Measurements from ENCODE around the gene DNAH7.
A peak's percentile ranks its signal among the peaks of the same experiment; 100 is the strongest.

DNAH7 gene

DNA sequence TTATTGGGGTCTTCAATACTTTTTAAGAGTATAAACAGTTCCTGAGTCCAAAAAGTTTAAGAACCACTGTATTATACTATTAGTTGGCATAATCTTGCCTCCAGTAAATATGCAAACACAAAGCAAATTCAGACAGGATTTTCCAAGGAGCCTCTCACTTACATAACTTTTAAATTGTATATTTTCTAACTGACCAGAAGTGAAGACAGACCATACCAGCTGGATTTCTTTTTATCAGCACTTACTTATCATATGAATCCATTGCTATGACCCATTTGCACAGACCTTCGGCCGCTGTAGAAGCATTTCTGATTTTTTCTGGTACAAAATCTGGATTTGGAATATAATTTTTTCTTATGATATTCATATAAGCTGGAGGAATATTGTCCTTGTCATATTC is 211.5 kb downstream of the DNAH7 start:
- no peak for DNase-seq

DNA sequence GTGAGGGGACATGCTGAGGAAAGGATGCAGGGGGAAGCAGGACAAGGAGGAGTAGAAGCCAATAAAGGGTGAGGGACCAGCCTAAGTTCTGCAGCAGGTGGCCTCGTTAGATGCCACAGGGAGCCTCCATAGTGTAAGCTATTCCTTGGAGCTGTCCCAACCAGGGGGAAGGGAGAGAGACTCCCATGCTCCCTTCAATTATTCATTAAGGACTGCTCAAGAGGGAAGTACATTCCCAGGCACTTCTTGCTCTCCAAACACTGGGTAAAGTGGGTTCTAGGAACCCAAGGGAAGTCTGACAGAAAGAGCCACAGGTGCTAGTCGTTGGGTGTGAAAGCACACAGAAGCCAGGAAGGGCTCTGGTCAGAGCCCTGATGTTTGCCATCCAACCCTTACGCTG is 217.9 kb downstream of the DNAH7 start:
- DNase-seq = no peak

DNA sequence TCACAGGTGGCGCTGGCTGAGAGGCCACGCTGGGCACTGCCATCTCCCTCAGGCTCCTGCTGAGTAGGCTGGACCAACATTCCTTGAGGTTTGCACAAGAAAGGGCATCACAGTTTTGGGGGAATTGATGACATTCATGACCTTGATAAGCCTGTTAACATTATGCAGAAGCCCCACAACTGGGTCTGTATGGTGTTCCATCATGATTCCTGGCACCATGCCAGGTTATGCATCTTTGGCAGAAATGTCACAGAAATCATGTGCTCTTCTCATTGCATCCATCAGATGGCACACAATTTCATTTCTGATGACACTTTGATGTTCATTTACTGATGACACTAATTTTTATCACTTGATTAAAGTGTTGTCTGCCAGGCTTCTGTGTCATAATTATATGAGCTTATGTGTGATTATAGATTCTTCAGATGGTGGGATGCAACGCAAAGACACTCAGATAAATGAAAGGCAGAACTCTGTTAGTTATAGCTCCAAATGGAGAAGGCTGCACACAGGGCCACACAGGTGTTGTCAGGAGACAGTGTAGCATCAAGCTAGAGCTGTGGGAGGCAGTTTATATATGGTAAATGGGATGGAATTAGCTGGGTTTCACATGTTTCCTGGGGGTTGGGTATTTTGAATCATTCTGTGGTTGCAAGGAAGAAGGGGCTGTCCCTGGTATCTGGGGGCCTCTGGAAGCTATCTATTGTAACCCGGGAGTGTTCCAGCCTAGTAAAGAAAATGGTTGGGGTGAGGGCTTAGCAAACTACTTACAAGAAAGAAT is 220.3 kb downstream of the DNAH7 start:
- peak; percentile 81 for DNase-seq

DNA sequence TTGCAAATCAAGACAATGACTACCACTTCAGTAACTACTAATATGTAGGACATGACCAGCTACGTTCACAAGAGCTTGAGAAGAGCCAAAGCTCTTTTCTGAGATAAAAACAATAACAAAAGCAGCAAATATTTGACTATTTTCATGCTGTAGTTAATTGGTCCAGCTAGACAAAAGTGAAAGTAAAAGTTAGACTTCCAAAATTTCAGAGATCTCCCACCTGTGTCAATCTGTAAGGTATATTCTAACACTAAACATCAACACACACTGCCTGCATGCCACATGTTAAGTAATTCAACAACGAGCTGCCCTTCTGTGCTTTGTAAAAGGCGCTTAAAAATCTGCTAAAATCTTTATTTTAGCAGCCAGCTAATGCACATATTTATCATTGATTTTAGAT is 225.7 kb downstream of the DNAH7 start:
- DNase-seq = no peak

DNA sequence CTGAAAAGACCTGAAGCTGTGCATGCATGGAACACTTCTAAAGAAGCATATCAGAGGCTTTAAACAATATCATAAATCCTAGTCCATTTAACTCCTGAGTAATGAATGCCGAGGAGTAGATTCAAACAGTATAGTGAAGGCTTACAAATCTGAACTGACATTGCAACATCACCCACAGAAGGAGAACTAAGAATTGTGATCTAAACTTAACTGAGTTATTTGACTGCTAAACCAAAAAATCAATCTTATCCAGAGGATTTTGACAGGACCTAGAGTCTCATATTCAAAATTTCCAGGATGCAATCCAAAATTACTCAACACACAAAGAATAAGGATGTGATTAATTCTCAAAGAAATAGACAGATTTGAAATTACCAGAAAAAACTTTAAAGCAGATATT is 230.6 kb downstream of the DNAH7 start:
- no peak for DNase-seq

DNA sequence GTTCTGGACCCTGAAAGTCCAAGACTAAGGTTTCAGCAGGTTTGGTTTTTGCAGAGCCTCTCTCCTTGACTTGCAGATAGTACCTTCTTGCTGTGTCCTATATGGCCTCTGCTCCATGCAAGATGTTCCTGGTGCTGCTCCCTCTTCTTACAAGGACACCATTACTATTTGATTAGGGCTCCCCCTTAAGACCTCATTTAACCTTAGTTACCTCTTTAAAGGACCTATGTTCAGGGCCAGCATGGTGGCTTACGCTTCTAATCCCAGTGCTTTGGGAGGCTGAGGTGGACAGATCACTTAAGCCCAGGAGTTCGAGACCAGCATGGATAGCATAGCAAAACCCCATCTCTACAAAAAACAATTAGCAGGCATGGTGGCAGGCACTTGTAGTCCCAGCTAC is 232.6 kb downstream of the DNAH7 start:
- no peak for DNase-seq

DNA sequence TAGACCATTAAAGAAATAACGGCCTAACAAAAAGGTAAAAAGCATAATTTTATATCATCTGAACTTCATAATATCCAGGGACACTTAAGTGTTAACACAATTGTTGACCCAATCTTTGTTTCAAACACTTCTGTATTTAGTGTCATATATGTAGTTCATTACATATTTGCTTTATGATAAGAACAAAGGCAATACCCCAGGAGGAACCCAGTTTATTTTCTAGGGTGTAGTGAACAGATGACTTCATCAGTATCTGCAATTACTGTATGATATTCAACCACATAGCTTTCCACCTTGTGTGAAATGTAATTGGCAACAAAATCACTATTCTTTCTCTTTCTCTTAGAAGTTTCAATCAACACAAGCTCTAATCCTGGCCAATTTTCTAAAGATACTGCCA is 233.8 kb downstream of the DNAH7 start:
- DNase-seq = no peak

DNA sequence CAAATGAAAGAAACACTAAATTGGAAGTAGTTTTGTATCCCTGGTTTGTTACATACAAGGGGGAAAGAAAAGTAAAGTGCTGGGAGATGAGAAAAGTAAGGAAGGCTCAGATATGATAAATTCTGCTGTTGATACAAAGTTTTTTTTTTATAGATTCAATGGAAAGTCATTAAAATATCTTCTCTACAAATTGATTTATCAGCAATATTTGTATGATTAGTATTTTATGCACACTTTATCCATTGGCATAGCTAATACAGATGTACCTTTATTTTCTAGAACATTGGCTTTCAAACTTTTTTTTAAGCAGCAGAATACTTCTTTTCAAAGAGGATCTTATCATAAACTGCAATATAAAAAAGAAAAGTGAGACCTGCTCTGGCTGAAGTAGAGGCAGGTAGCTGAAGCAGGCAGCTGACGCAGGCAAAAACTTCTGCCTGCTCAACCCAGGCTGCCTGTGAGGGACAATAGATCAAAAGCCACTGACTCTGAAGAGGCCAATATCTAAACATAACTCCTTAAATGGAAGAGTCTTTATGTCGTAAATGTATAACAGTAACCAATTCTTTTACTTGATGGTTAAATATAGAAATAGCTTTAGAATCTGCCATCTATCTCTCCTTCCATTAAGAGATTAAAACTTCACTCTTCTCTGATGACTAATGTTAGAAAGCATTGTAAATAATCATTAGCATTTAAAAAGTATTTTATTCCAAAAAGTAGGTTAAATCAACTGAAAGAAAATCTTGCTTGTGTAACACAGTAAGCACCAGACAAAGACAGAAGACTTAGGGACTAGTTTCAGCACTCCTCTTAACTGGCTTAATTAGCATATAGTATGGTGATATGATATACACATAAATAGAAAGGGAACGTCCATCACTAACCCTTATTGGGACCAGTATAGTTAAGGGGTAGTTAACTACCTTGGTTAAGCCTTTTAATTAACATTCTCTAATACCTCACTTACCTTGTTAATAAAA is 237.4 kb downstream of the DNAH7 start:
- DNase-seq = no peak

DNA sequence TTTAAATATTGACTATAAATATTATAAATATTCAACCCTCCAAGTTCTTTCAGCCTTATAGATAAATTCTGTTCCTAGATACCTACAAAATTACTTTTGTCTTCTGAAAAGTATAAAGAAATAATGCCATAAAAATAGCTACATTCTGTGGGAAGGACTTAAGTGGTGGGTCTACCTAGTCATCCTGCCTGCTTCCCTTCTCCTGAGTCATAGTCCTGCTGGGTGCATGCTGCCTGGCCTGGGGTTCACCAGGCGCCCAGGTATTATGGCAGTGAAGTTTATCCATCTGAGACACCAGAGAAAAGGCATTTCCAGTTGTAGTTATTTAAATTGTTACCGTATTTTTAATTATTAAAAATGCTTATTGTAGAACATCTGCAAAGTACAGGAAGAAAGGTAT is 244.2 kb downstream of the DNAH7 start:
- no peak for DNase-seq

DNA sequence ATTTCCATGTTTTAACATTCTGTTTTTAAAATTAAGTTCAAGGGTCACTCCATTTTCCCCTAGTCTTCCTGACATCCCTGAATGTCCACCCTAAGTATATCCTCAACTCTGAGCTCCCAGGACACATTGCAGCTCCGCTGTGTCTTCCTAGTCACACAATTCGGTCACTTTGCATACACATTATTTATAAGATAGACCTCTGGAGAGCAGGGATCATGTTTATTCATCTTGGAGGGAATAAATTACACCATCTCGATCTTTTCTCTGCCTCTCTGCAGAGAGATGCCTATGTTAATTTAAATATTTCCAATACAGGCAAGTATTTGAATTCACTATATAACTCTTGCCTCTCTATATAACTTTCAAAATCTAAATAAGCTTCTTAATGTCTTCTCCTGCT is 245.4 kb downstream of the DNAH7 start:
- DNase-seq = no peak

DNA sequence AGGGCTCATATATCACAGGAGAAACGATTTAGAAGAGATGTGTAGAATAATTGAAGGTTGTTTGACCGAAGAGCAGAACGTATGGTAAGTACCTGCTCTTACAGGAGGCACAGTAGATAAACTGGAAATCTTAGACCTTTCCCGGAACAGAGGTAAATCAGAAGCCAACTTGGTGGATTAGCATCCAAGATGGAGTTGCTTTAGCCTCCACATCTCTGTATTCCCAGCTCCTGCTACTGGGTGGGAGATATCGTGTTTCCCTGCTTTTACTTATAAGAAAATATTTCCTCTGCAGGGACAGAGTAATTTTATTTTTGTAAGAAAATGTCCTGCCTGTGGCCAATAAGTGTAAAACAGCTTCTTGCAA is 247.1 kb downstream of the DNAH7 start:
- DNase-seq = no peak

DNA sequence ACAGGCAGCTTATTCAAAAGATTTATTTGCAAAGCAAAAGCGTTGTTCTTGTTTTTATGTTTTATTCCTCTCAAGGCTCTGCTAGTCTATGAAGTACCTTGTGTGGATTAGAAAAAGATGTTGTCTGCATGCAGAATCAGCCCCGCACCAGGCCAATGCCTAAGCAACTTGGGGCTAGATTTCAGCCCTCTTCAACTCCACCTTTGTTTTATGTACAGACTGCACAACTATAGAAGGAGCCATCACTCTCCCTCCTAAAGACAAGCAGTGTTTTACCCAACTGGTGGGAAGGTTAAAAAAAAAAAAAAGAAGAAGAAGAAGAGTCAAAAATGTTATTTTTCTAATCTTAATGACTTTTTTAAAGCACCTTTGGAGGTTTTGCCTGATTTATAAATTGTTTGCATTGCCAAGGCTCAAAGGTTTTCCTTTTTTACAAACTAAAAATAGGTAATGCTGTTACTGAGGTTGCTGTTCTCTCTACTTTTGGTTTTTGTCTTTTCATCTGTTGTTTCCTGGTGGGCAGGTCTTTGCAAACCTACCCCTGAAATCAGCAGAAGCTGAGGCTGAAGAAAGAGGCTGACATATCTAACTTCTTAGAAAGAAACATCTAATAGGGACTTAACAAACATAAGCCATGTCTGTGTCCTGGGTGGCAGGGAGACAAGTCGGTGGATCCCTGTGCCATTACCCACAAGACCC is 247.6 kb downstream of the DNAH7 start:
- DNase-seq = no peak

DNA sequence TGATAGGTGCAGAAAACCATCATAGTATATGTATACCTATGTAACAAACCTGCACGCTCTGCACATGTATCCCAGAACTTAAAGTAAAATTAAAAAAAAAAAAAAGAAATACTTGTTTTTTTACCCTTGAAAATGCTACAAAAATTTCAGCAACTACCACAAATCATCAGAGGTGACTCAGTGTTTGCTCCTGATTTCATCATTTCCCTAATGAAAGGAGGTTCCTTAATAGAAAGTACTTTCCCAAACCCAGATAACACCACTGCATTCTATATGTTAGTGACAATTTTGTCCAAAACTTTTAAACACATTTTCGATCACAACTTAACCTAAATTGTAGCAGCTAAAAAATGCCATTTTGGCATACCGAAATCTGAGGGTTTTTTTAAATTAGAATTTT is 248.3 kb downstream of the DNAH7 start:
- no peak for DNase-seq

DNA sequence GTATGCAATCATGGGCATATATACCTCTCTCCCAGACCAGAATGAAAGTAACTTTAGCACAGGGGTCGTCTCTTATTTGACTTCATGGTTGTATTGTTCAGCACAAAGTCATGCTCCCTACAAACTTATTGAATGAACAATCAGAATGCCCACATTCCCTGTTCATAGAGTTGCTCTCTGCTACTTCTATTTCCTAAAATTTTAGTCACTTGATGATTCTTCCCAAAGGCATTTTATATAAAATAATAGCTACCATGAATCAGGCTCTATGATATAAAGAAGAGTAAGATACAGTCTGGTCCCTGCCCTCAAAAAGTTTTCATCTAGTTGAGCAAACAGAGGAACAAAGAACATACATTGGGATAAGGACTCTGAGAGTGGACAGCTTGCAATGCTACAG is 249.4 kb downstream of the DNAH7 start:
- no peak for DNase-seq

DNA sequence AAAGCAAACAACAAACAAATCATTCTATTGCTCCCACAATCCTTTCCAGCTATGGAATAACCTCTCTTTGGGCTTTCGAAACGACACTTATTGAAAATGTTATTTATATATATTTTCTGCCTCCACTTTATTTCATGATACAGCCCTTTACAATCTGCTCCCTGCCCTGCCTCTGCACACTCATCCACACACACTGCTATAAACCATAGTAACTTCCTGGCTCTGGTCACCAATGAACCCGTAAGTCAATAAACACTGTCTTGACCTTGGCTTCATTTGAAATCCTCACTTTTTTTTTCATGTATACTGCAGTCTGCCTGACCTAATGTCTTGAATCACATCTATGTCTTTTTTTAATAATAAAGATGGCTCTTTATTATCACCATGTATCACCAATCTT is 250.1 kb downstream of the DNAH7 start:
- no peak for DNase-seq

DNA sequence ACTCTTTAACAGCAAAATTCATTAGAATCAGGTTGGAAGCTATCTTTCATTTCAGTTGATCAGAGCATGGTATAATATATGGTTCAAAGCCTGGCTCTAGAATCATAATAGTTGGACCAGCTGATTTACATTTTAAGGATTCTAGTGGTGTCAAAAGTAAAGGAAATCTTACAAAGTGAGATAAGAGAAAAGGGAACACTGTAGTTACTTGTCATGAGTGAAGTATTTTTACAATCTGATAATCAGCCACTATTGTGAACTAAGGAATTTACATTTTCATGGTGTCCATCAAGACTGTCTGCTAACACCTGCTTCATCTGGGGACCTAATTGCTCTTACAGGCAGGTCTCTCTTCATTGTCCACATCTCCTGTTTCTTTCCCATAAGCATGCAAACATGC is 250.5 kb downstream of the DNAH7 start:
- no peak for DNase-seq

DNA sequence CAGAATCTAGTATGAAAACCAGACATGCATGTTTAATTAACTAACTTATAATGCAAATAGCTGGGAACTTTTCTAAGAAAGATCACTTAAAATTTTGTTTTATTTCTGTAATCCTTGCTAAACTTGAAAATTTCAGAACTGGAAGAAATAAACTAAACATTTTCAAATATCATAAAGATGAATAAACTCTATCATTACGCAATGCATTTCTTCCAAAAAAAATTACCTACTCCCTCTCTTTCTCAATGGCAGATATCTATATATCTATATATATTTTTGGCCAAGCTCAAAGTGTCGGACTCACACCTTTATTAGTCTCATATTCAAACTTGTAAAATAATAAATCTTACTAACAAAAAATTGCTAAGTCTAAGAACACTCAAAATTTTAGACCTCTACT is 253.6 kb downstream of the DNAH7 start:
- DNase-seq = no peak

DNA sequence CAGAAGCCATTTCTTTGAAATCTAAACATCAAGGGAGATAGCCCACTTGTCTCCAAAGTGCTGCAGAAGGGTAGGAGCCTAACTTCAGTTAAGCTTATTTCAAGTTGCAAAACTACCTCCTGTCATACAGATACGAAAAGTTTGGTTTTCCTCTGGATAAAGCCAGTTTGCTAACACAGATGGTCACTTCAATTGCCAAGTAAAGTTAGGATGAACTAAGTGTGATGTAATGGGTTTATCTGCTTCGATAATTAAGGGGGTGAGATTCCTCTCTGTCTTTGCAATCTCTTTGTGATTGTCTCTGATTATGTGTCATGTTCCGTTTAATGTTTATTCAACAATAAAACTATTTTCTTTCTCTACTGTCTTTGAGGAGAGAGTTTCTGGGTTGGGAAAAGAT is 255.2 kb downstream of the DNAH7 start:
- DNase-seq = no peak

DNA sequence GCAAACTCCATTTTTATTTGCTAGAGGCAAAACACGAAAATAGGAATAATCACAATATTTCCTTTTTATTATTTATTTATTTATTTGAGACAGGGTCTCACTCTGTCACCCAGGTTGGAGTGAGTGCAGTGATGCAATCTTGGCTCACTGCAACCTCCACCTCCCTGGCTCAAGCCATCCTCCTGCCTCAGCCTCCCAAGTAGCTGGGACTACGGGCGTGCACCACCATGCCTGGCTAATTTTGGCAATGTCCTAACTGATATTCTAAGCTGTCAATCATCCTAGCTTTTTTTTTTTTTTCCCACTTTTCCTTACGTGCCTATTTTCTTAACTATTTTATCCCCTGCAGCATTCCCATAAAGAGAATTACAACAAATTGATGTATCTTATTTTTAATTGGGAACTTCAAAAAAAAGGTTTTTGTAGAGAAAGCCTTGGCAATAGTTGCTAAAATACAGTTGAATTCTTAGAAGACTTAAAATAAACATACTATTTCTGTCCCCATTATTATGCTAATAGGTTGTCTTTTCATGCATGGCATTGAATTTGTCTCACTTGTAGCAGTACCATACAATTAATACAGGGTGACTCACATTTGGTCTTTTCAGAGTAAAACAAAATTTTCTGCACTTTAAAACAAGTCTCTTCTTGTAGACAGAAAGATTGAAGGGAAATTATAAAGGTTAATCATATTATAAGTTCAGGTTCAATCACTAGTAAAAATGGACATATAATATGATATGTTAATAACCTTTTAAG is 258.1 kb downstream of the DNAH7 start:
- no peak for DNase-seq

DNA sequence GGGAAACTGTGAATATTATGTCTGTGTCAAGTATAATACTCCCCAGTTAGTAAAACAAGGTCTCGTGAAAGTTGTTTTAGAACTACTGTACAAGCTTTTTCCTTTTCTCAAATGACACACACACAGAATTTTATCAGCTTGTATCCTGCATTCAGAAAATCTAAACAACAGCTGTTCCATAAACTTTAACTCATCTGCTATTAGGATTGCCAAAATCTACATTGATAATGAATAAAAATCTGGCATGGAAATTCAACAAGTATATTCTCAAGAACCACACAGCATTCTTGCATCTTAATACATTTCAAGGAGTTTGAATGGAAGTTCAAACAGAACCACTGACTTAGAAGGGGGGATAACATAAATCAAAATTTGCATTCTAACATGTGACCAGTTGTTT is 260.4 kb downstream of the DNAH7 start:
- DNase-seq = no peak

DNA sequence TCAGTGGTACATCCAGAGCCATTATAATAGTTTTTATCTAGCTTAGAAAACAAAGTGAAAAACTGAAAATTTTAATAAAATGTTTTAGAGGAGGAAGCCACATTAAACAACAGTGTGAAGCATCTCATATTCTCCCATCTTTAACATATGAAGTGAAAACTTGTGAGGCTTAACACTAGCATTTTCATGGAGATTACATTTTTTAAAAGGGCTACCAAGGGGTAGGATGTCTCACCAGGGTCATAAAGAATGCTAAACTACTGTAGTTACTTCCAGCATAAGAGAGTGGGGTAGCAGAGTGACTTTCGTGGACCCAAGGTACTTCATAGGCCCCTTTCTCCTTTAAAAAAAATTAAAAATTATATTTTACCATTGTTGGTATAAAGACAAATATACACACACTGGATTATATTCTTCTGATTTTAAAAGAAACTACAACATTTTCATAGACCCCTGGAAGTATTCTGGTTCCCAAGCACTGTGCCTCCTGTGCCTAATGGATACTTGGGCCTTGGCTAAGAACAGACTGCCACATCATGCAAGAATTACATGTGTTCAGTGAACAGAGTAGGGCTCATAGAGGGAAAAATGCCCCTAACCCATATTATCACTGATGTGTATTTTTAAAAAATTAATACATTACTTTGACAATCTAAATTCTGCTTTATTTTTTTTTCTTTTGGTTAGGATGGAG is 263.2 kb downstream of the DNAH7 start:
- no peak for DNase-seq

DNA sequence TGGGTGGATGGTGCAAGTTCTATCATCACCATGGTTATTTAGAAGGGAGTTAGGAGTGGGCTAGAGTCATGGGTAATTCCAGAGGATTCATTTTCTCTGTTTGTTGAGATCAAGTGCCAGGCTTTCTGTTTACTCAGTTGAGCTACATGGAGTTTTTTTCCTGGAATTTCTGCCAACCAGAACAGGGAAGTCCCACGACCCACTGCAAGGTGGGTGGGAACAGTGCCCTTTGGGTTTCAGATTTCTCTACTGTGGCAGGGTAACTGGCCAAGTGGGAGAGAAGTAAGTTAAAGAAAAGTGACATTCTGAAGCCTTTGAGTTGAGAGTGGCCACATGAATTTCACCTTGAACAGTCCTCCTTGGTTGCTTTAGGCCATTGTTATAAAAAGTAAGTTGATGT is 272.8 kb downstream of the DNAH7 start:
- DNase-seq = no peak

Measured in NCI-H1694 (cell line).